Measurements from ENCODE around the gene DLG4.

DLG4 gene

DNA sequence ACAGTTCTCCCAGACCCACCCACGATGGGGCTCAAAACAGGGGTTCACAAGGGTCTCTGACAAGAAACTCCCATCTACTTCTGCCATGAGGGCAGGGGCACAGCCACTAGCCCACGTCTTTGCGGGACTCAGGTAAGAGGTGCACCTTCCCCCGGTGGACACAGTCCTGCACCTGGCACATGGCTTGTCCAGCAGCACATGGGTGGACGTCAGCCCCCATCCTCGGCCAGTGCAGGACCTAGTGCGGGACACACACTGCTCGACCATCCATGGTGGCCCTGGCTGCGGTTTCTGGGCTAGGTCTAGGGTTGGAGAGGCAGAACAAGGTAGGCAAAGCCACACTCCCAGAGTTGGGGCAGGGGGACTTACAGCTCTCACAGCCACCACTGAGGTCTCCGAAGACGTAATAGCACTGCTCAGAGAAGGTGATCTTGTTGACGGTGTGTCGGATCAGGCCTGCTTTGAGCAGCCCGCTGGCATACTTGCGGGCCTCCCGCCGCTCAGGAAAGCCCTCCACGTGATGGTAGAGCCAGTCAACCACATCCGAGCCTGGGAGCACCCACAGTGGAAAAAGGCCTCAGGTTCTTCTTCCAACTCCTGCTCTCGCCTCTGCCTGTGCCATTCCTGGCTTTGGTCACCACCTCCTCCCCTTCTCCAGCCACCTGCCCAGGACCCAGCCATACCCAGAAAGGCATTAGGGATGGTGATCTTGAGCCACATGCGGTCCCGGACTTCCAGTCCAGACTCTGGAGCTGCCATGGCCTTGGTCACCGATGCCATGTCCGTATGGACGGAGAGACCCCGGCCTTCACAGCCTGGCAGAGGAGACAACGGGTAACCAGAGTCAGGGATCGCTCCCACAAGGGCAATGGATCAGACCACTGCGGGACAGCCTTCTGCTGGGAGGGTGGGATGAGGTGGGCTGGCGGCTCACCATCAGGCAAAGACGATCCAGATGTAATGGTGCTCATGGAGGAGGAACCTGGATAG lies 7.4 kb upstream of the DLG4 start:
- no peak for DNase-seq

DNA sequence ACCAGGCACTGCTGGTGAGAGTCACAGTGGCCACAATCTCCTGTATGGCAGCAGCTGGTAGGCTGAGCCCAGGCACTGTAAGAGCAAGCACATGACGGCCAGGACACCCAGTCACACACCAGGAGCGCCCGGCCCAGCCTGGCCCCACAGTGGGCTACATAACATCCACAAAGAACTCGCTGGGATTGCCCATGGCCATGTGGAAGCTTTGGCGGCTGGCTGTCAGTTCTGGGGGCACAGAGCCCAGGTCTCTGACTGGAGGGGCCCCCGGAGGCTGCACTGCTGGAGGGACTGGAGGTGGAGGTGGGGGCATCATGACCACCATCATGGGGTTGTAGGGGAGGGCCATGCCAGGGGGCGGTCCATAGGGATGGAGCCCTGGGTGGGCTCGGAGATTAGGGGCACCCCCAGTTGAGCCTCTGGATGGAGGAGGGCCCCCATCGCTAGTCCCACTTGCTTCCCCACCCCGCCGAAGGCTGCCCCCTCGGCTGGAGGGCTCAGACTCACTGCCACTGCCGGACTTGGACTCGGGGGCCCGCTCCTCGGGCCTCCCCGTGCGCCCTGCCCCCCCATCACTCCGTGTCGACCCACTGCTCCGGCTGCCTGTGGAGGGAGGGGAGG lies 6.2 kb upstream of the DLG4 start:
- DNase-seq = no peak

DNA sequence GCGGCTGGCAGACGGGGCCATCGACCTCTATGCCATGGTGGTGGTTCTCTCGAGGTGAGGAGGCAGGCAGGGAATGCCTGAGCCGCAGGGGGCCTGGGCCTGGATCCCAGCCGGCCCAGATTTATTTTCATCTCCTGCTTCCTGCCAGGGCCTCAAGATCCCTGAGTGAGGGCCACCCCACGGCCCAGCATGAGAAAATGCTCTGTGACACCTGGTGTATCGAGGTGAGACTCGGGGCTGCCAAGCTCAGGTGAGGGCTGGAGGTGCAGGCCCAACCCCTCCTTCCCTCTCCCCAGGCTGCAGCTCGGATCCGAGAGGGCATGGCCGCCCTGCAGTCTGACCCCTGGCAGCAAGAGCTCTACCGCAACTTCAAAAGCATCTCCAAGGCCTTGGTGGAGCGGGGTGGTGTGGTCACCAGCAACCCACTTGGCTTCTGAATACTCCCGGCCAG lies 5.0 kb upstream of the DLG4 start:
- DNase-seq = no peak

DNA sequence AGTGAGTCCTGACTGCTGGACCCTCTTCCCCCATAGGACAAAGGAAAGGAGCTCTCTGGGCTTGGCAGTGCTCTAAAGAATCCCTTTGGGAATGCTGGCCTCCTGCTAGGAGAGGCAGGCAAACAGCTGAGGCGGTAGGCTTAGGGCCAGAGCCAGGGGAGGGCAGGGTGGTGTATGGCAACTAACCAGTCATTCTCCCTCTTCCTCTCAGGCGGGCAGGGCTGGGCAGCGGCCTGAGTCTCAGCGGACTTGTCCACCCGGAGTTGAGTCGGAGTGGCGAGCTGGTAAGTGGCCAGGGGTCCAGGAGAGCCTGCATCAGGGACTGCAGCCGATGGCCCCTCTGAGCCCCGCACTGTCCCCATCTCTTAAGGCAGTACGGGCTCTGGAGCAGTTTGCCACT lies 4.5 kb upstream of the DLG4 start:
- DNase-seq = no peak

DNA sequence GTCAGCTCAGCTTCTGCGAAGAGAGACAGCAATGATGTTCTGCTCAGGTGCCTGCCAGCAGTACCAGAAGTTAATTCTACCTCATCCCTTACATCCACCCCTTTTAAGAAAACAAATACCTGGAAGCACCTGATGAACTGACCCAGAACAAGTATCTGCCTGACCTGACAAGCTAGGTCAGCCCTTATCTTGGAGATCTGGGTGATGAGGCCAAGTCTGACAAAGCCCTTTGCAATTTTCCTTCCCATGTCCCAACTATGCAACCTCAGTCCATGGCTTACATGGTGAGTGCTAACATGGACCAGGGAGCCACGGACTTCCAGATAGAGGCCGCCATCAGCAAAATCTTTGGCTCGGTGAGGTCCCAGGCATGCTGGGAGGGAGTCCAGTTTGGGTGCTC lies 3.7 kb upstream of the DLG4 start:
- no peak for DNase-seq

DNA sequence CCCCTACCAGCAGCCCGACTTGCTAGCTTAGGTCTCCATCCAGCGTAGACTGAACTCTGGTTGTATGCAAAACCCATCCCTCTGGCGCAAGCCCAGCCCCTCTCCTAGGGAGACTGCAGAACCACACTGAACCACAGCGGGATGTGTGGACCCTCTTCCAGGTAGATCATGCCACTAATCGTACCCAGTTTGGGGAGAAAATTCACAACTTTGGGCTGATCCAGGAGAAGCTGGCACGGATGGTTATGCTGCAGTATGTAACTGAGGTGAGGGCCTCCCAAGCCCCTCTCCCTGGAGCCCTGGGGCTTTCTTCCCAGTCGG lies 3.3 kb upstream of the DLG4 start:
- no peak for DNase-seq

DNA sequence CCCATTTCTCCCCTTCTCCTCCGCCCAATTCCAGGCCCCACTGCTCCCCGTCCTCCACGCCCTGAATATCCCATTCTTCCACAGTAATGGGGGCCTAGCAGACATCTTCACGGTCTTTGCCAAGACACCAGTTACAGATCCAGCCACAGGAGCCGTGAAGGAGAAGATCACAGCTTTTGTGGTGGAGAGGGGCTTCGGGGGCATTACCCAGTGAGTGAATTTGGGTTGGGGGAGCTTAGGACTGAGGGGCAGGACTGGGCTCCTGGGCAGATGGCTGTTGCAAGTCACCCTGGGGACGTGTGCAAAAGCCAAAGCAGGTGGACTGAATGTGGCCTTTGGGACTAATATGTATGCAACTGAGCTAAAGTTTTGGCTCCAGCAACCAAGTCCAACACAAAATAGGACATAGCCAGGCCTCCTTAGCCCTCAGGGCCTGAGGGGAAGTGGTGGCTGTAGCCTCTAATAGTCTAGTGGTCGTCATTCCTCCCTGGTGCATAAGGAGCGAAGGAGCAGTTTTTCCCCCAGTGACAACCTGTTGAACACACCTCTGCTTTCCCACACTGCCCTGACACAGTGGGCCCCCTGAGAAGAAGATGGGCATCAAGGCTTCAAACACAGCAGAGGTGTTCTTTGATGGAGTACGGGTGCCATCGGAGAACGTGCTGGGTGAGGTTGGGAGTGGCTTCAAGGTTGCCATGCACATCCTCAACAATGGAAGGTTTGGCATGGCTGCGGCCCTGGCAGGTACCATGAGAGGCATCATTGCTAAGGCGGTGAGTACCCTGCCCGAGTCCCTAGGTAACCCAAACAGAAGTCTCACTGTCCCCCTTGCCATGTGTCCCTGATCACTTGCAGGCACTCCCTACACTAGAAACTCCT lies 2.7 kb upstream of the DLG4 start:
- no peak for DNase-seq

DNA sequence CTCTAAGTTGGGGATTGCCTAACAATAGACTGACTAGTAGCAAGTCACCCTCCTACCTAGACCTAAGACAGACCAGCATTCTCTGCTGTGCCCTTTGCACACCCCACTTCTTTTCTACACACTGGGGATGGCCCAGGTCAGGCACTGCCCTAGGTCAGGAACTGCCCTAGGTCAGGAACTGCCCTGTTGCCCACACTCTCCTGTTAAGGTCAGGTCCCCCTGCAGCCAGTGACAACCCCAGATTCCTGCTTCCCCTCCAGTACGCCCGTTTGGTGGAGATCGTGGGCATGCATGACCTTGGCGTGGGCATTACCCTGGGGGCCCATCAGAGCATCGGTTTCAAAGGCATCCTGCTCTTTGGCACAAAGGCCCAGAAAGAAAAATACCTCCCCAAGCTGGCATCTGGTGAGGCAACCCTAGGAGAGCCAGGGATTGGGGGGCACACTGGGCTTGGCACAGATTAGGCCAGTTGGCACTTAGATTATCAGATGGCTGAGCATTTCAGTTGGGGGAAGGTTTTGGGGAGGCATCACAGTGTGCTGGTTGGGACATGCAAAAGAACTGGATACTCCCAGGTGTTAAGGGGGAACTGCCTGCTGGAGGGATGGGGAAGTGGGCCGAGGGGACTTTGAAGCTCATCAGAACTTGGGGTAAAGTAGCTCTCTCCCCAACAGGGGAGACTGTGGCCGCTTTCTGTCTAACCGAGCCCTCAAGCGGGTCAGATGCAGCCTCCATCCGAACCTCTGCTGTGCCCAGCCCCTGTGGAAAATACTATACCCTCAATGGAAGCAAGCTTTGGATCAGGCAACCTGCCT lies 1.8 kb upstream of the DLG4 start:
- no peak for DNase-seq

DNA sequence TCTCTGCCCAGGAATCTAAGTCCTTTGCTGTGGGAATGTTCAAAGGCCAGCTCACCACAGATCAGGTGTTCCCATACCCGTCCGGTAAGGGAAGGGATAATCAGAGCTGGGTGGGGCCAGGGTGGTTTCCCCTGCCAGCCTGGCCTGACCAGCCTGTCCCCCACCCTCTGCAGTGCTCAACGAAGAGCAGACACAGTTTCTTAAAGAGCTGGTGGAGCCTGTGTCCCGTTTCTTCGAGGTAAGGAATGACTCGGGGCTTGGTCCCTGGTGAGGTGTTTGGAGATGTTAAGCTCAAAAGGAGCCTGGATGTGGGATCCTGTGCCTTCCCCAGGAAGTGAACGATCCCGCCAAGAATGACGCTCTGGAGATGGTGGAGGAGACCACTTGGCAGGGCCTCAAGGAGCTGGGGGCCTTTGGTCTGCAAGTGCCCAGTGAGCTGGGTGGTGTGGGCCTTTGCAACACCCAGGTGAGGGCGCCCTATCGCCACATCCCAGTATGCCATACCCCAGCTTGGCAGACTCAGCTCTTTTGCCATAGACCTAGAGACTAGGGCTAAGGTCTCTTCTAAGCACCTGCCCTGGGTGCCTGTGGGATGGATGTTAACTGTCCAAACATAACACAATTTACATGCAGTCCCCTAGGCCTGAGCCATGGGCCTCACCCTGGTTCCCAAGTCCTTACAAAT lies 1.1 kb upstream of the DLG4 start:
- DNase-seq = no peak

DNA sequence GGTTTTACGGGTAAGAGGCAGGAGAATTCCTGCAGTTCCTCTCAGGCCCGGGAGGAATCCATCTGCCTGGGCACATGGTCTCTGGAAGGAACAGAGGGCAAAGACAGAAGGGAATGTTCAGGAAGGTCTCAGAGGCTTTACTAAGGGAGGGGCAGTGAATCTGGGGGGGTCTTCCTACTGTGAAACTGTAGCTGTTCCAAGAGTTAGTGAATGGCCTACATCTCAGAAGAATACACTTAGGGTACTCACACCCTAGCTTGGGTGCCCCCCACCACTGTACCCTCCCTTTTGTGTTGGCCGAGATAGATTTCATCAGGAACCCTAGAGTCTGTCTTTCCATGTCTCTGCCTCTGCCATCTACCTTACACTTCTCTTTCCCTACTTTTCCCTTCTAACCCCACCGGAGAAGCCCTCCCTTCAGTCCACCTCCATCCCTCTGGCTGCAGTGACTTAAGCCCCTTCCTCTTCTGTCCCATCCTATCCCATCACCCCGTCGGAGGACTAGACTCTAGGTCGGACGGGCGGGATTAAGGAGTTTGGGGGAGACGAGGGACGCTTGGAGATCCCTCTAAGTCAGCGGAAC lies 316 bp downstream of the DLG4 start:
- no peak for DNase-seq

DNA sequence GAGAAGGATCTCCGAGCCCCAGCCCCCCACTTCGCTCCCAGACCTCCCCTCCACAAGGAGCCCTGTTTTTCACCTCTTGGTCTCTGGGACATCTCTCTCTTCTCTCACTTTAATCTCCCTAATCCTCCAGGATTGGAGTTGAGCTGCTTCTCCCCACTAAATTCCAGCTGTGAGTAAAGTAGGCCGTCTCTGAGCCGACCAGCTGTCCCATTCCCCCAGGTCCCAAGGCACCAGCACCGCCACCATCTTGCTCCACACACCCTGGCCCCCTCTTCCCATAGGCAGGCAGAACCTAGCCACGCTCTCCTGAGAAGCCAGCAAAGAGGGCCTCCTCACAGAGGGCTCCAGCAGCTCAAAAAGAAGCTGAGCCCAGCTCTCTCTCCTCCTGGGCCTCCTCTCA lies 878 bp downstream of the DLG4 start:
- DNase-seq = no peak

DNA sequence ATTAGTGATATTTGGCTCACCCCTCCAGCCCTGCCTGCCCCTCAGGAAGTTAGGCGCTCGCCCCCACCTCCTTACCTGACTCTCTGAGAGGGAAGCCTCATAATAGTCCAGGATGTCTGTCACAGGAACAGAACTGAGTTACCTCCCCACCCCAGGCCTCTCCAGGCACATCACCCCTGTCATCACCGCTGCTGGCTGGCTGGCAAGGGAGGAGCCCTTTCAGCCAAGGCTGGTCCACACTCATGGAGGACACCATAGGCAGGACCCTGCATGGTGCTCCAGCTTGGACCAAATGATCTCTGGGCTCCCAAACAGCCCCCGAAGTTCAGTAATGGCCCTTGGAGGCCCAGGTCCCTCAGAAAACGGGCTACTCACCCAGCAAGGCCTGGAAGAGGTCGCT lies 1.5 kb downstream of the DLG4 start:
- no peak for DNase-seq

DNA sequence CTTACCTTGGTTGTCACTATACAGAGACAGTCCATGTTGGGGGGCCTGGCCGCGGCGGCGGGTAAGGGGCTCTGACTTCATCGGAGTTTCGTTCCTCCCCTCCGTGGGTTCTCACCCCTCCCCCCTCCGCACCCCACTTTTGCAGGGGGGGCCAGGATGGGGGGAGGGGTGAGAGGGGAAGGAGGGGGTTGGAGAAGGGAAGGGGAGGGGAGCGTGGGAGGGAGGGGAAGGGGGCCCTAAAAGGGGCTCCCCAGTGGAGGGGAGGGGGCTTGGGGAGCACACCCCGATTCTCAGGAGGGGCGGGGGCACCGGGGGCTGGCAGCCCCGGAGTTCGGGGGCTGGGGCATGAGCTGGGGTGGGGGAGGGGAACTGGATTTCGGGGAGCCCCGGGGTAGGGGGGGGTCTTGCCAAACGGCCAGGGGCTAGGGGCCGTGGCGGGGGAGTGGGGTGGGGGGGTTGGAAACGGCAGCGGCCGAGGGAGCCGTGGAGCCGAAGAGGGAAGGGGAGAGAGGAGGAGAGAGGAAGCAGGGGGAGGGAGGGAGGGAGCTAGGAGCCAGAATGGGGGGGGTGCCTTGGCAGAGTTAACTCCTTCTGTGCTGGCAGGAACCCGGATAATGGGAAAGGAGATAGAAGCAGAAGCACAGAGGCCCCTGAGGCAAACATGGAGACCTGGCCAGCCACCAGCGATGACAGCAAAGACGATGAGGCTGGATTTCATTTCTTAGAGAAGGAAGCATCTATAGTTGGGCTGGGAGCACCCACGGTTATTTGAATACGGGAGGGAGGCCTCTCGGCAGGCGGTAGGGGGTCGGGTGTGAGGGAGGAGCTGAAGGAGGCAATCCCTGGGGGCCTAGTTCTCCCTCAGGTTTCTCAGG lies 2.3 kb downstream of the DLG4 start:
- DNase-seq = no peak

DNA sequence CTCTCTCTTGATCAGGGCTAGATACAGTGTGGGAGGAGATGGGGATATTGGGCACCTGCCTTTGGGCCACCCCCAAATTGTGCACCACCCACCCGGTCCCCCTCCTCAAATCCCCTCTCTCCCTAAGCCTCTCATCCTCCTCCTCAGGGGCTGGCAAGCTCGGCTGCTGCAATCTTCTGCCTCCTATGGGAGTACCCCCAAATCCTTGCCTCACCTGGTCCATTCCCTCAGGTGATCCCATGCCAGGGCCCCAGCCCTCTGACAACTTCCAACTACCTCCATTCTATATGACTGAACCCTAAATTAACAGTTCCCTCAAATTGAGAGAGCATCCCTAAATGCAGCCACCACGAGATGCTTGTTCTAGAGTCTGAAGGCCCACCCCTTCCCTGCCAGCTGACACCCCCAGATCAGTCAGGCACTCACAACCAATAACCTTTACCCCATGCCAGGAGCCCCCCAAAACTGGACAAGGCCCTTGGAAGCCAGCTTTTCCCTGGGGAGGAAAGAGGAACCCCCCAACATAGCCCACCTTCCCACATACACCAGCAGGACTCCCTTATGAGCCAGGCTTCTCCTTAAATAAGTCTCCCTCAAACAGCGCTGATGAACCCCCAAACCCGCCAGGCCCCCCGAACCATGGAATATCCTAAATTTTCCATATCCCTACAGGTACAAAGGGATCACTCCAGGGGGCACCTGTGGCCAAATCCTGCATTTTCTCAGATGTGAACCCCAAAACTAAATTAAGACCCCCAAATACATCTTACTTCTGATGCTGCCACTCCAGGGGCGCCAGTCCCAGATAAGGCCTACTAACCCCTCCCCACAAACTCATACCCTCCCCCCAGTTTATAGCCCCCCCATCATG lies 3.2 kb downstream of the DLG4 start:
- DNase-seq = no peak

DNA sequence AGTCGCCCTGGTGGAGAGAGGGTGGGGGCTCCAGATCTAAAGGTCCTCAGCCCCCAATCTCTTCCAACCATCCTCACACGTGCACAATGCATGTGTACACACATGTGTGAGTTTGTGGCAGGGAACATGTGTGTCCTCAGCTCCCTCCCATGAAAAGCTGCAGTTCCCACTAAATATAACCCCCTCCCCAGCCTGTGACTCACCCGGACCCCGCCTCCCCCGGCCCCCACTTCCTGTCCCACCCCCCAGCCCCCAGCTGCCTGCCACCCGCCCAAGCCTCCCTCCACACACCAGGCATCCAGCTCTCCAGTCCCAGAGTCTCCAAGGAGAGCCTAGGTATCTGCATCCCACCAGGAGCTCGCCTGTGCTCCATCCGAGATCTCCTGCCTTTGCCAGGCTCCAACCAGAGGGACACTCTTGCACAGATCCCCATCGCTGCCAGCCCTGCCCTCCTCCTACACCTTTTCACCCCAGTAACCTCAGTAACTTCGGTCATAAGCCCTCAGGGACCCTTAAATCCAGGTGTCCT lies 3.9 kb downstream of the DLG4 start:
- DNase-seq = no peak

DNA sequence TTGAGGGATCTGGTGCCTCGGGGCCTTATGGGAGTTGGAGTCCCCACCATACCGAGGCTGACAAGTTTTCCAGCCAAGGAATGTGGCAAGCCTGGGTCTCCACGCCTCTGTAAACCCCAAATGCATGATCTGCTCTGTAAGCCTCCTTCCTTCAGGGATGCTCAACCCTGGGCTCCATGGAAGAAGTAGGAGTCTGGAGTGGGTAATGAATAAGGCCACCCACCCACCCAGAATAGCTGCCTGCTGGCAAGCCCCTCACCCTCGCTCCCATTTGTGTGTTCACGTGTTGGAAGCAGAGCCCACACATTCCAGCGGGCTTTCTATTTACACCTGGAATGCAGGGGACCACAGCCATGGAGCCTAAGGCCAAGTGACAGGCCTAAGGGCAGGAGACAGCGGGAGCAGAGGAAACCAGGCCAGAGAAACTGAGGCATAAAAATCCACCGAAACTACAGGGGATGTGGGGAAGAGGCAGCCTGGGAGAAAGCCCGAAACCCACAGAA lies 4.4 kb downstream of the DLG4 start:
- DNase-seq = no peak

DNA sequence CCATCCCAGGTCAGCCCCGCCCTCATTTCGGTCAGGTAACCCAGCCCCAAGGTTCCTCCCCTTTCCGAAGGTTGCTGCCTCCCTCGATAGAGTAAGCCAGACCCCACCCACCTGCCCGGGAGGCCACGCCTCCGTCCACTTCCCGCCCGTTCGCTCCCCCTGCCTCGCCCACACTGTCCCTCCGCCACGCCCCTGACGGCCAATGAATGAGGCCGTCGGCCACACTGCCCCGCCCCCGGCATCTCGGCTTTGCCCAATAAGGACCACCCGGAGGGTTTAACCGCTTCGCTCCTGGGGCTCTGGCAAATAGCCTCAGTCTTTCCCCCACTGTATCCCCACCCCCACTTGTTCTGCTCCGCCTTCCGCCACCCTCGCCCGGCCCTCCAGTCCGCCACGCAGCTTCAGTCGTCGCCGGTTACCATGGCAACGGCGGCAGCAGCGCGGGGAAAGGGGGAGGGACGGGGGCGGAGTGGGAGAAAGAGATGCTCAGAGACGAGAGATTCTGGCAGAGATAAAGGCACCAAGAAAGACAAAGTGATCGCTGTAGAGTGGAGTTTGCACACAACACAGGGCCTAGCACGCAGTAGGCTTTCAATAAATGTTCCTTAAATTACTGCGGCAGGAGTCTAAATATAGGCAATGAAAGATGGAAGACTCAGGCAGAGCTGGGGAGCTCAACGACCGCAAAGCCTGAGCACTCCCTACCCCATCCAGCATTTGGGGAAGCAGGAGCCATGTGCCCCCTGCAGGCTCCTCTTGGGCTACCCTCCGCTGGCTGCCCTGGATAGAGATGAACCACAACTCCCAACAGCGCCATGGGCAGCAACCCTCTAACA lies 5.1 kb downstream of the DLG4 start:
- peak; percentile 81 for DNase-seq

DNA sequence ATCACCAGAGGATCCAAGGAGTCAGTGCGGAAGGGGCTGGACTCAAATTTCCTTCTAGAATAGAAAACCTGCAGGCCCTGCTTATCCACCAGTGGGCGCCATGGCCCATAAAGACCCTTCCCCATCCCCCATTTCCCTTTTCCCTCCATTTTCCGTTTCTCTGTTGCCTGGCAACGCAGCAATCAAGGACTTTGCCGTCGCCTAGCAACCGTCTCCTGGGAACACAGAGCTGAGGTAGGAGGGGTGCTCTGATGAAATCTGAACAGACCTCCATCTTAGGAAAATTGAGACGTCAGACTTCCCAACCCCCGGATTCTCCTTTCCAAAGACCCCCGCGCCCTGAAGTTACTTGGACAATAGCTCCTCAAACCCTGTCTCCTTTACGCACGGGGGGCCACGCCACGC lies 5.7 kb downstream of the DLG4 start:
- DNase-seq = peak; percentile 25
